OCI-LY1 (cell line): ENCODE data around the gene TMEM222.
A peak's percentile ranks its signal among the peaks of the same experiment; 100 is the strongest.

Experiments
- H2AFZ ChIP-seq: fragments of 200-600 bp; sonication (generic), shearing (Covaris generic); 2 replicates; pipeline ENCODE4 v1.6.0; 2014; ENCODE audit warnings: antibody characterized with exemption, mild to moderate bottlenecking, low read length
- H3F3A ChIP-seq: fragments of 200-600 bp; sonication (generic), shearing (Covaris generic); 2 replicates; pipeline ENCODE4 v1.6.0; 2014; ENCODE audit warnings: mild to moderate bottlenecking, antibody characterized with exemption, low read length, moderate library complexity; ENCODE audit not compliant: insufficient read depth
- H3K27ac ChIP-seq: fragments of 200-600 bp; sonication (generic); 2 replicates; pipeline ENCODE4 v1.5.1; 2014; ENCODE audit warnings: low read length, mixed run types, mild to moderate bottlenecking, low read depth; ENCODE audit not compliant: poor library complexity, severe bottlenecking
- H3K27me3 ChIP-seq: fragments of 200-600 bp; sonication (generic); 2 replicates; pipeline ENCODE4 v1.6.0; 2014; ENCODE audit warnings: antibody characterized with exemption, mild to moderate bottlenecking, low read length, moderate library complexity; ENCODE audit not compliant: insufficient read depth
- H3K36me3 ChIP-seq: fragments of 200-600 bp; sonication (generic); 2 replicates; pipeline ENCODE4 v1.6.1; 2014; ENCODE audit warnings: mild to moderate bottlenecking, antibody characterized with exemption, low read length, moderate library complexity, mixed read lengths; ENCODE audit not compliant: insufficient read depth
- H3K4me1 ChIP-seq: fragments of 200-600 bp; sonication (generic); 2 replicates; pipeline ENCODE4 v1.5.1; 2014; ENCODE audit warnings: mild to moderate bottlenecking, low read length, moderate library complexity; ENCODE audit not compliant: insufficient read depth, severe bottlenecking
- H3K4me2 ChIP-seq: fragments of 200-600 bp; sonication (generic), shearing (Covaris generic); 2 replicates; pipeline ENCODE4 v1.6.1; 2014; ENCODE audit warnings: low read length
- H3K4me3 ChIP-seq: fragments of 200-600 bp; sonication (generic); 2 replicates; pipeline ENCODE4 v1.5.1; 2014; ENCODE audit warnings: low read length, low read depth, mild to moderate bottlenecking, mixed read lengths; ENCODE audit not compliant: poor library complexity, severe bottlenecking
- H3K79me2 ChIP-seq: fragments of 200-600 bp; shearing (Covaris generic); 2 replicates; pipeline ENCODE4 v1.6.1; 2016; ENCODE audit warnings: mixed run types, low read length, mixed read lengths; ENCODE audit not compliant: insufficient read depth
- H3K9ac ChIP-seq: fragments of 200-600 bp; sonication (generic), shearing (Covaris generic); 2 replicates; pipeline ENCODE4 v1.6.1; 2014; ENCODE audit warnings: mild to moderate bottlenecking, low read length, mixed read lengths
- H3K9me2 ChIP-seq: fragments of 200-600 bp; sonication (generic), shearing (Covaris generic); 2 replicates; pipeline ENCODE4 v1.6.1; 2014; ENCODE audit warnings: low read depth, mild to moderate bottlenecking, low read length, mixed read lengths
- H3K9me3 ChIP-seq: fragments of 200-600 bp; shearing (Covaris generic); 2 replicates; pipeline ENCODE4 v1.6.1; 2014; ENCODE audit warnings: low read length, mixed read lengths
- H4K20me1 ChIP-seq: fragments of 200-600 bp; sonication (generic), shearing (Covaris generic); 2 replicates; pipeline ENCODE4 v1.6.0; 2016; ENCODE audit warnings: mild to moderate bottlenecking, low read length; ENCODE audit not compliant: insufficient read depth
- EZH2 ChIP-seq: fragments of 200-600 bp; sonication (generic), shearing (Covaris generic); IDR thresholded peaks from 2 replicates; pipeline ENCODE4 v1.8.0; 2017; ENCODE audit warnings: borderline replicate concordance, mixed run types, mild to moderate bottlenecking, antibody characterized with exemption, low read length, moderate library complexity, mixed read lengths
- TF ChIP-seq, protein P1 (sequence below): fragments of 200-600 bp; sonication (generic), shearing (Covaris generic); IDR thresholded peaks from 2 replicates; pipeline ENCODE4 v1.5.1; 2017; ENCODE audit warnings: mild to moderate bottlenecking, antibody characterized with exemption, low read length, moderate library complexity, mixed read lengths

TMEM222 gene, protein sequence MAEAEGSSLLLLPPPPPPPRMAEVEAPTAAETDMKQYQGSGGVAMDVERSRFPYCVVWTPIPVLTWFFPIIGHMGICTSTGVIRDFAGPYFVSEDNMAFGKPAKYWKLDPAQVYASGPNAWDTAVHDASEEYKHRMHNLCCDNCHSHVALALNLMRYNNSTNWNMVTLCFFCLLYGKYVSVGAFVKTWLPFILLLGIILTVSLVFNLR

DNA sequence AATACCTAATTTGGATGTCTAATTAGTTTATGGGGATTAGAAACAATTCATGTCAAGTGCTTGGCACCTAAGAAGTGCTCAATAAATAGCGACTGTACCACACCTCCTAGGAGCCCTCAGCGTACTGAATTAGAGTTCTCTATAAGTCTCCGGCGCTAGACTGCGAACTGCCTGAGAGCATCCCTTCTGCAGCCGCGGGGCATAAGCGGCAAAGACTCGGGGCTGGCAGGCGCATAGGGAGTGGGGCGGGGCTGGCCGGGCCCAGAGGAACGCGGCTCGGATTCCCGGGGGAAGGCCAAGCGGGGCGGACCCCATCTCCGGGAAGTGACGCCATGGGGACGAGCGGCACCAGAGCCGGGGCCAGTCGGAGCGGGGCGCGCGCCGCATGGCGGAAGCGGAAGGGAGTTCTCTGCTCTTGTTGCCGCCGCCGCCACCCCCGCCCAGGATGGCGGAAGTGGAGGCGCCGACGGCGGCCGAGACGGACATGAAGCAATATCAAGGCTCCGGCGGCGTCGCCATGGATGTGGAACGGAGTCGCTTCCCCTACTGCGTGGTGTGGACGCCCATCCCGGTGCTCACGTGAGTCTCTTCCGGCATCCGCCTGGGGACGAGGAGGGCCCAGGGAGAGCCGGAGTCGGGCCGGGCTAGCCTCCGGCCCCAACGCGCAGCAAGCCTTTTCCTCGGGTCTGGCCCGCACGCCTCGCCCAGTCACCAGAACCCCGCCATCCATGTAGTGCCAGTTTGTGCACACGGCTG, at the start of gene TMEM222:
Gene TMEM222, plus strand, starts transcription at position 351 of the 756 bp plus-strand sequence. Its CDS starts 35 bp downstream, at position 386.
- Histone ChIP-seq H3K9me3 (no peaks in the 10 kb centered on the region), H3K36me3 (peaks cover 29% of the 10 kb centered on the region), H3K9me2 (no peaks in the 10 kb centered on the region), H3K4me3 (peak within 1 kb of the TSS; percentile 93), H2AFZ (0 out of 2 replicates have a peak within 1 kb of the TSS, but pooled peaks have one; percentile 80), H3F3A (no peaks in the 10 kb centered on the region), H3K4me2 (peak within 1 kb of the TSS; percentile 90), H3K4me1 (peaks cover 21% of the 10 kb centered on the region), H3K27me3 (no peaks in the 10 kb centered on the region), H3K9ac (peak within 1 kb of the TSS; percentile 97), H3K27ac (peak within 1 kb of the TSS; percentile 54), H4K20me1 (no peaks in the 10 kb centered on the region), H3K79me2 (peaks cover 36% of the 10 kb centered on the region)
- no peak for TF ChIP-seq EZH2
- TF ChIP-seq, protein P1, sequence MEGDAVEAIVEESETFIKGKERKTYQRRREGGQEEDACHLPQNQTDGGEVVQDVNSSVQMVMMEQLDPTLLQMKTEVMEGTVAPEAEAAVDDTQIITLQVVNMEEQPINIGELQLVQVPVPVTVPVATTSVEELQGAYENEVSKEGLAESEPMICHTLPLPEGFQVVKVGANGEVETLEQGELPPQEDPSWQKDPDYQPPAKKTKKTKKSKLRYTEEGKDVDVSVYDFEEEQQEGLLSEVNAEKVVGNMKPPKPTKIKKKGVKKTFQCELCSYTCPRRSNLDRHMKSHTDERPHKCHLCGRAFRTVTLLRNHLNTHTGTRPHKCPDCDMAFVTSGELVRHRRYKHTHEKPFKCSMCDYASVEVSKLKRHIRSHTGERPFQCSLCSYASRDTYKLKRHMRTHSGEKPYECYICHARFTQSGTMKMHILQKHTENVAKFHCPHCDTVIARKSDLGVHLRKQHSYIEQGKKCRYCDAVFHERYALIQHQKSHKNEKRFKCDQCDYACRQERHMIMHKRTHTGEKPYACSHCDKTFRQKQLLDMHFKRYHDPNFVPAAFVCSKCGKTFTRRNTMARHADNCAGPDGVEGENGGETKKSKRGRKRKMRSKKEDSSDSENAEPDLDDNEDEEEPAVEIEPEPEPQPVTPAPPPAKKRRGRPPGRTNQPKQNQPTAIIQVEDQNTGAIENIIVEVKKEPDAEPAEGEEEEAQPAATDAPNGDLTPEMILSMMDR = no peak

DNA sequence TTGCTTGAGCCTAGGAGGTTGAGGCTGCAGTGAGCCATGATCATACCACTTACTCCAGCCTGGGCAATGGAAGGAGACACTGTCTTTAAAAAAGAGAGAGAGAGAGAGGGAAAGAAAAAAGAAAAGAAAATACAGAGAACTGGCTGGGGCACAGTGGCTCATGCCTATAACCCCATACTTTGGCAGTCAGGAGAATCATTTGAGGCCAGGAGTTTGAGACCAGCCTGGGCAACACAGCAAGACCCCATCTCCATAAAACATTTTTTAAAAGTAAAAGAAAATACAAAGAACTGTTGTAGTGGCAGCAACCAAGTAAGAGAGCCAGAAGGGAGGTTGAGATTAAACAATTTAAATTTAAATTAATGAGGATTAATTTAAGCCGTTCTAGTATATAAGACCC, 47.8 kb upstream of the TMEM222 start:
- H2AFZ ChIP-seq = no peak overlapping the region
- no peaks in the 10 kb centered on the region for H3F3A ChIP-seq
- H3K9ac ChIP-seq = no peak overlapping the region
- no peaks in the 10 kb centered on the region for H3K9me2 ChIP-seq
- H3K36me3 ChIP-seq = peaks cover 7% of the 10 kb centered on the region
- no peaks in the 10 kb centered on the region for H4K20me1 ChIP-seq
- H3K79me2 ChIP-seq = no peaks in the 10 kb centered on the region
- H3K27me3 ChIP-seq = no peaks in the 10 kb centered on the region
- 0 out of 2 replicates have a peak, but pooled peaks cover 4% of the 10 kb centered on the region for H3K9me3 ChIP-seq
- H3K4me3 ChIP-seq = no peak overlapping the region
- H3K27ac ChIP-seq = no peak overlapping the region
- H3K4me2 ChIP-seq = no peak overlapping the region
- no peaks in the 10 kb centered on the region for H3K4me1 ChIP-seq
- TF ChIP-seq, protein P1 = no peak

DNA sequence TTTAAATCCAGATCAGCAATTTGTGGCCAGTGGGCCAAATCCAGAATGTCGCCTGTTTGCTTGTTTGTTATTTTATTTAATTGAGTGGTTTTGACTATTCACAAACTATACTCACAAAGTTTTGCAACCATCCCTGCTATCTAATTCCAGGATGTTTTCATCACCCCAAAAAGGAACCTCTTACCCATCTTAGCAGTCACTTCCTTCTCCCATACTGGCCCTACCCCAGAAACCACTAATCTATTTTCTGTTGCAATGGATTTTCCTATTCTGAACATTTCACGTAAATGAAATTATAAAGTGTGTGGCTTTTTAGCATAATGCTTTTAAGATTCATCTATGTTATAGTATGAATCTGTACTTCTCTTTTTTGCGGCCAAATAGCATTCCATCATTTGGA, 46.3 kb upstream of the TMEM222 start:
- no peak overlapping the region for H3K4me3 ChIP-seq
- no peaks in the 10 kb centered on the region for H3K79me2 ChIP-seq
- H3K27me3 ChIP-seq = no peaks in the 10 kb centered on the region
- TF ChIP-seq EZH2 = no peak
- TF ChIP-seq, protein P1 = no peak
- no peak overlapping the region for H3K27ac ChIP-seq
- no peaks in the 10 kb centered on the region for H3K9me2 ChIP-seq
- no peaks in the 10 kb centered on the region for H4K20me1 ChIP-seq
- H3F3A ChIP-seq = no peaks in the 10 kb centered on the region
- H3K9ac ChIP-seq = no peak overlapping the region
- peaks cover 7% of the 10 kb centered on the region for H3K36me3 ChIP-seq
- no peaks in the 10 kb centered on the region for H3K4me1 ChIP-seq
- 0 out of 2 replicates have a peak, but pooled peaks cover 4% of the 10 kb centered on the region for H3K9me3 ChIP-seq
- no peak overlapping the region for H3K4me2 ChIP-seq
- no peak overlapping the region for H2AFZ ChIP-seq
